ENCODE data around the gene C14orf132.

The C14orf132 gene

GRCh38 chr14:96029089-96029645 lies 10.0 kb upstream of the C14orf132 start:
- H3K4me1 Mint-ChIP-seq, result peaks cover 16% of the 10 kb centered on the region
- H3K9me3 Mint-ChIP-seq, result no peaks in the 10 kb centered on the region
- CTCF ChIA-PET, result no interaction called here
- H3K4me3 Mint-ChIP-seq, result no peak overlapping the region
- no peak for DNase-seq
- H3K27me3 Mint-ChIP-seq, result peaks cover 4% of the 10 kb centered on the region
- H3K27ac Mint-ChIP-seq, result no peak overlapping the region
- no peaks in the 10 kb centered on the region for H3K36me3 Mint-ChIP-seq

GRCh38 chr14:96030108-96030760 lies 8.9 kb upstream of the C14orf132 start:
- H3K36me3 Mint-ChIP-seq, result no peaks in the 10 kb centered on the region
- H3K4me1 Mint-ChIP-seq, result peaks cover 16% of the 10 kb centered on the region
- H3K4me3 Mint-ChIP-seq, result no peak overlapping the region
- CTCF ChIA-PET, result no interaction called here
- H3K9me3 Mint-ChIP-seq, result no peaks in the 10 kb centered on the region
- peaks cover 4% of the 10 kb centered on the region for H3K27me3 Mint-ChIP-seq
- DNase-seq, result no peak
- no peak overlapping the region for H3K27ac Mint-ChIP-seq

GRCh38 chr14:96031691-96032090 lies 7.5 kb upstream of the C14orf132 start:
- no peak for DNase-seq
- CTCF ChIA-PET, result no interaction called here
- H3K27ac Mint-ChIP-seq, result no peak overlapping the region
- H3K36me3 Mint-ChIP-seq, result no peaks in the 10 kb centered on the region
- H3K4me1 Mint-ChIP-seq, result peaks cover 15% of the 10 kb centered on the region
- H3K9me3 Mint-ChIP-seq, result no peaks in the 10 kb centered on the region
- no peak overlapping the region for H3K4me3 Mint-ChIP-seq
- peaks cover 4% of the 10 kb centered on the region for H3K27me3 Mint-ChIP-seq

- Mint-ChIP-seq H3K27me3 (peaks cover 26% of the 10 kb centered on the region), H3K4me1 (peaks cover 15% of the 10 kb centered on the region), H3K4me3 (no peak overlapping the region), H3K9me3 (no peaks in the 10 kb centered on the region), H3K27ac (no peak overlapping the region), H3K36me3 (no peaks in the 10 kb centered on the region)
- no peak for DNase-seq
- CTCF ChIA-PET, result no interaction called here
These were observed 3.7 kb upstream of the C14orf132 start for GRCh38 chr14:96035456-96035855.

GRCh38 chr14:96037891-96038557 lies 1.1 kb upstream of the C14orf132 start:
- DNase-seq, result no peak
- no peaks in the 10 kb centered on the region for H3K36me3 Mint-ChIP-seq
- H3K27me3 Mint-ChIP-seq, result peaks cover 36% of the 10 kb centered on the region
- H3K27ac Mint-ChIP-seq, result no peak overlapping the region
- H3K4me1 Mint-ChIP-seq, result peaks cover 17% of the 10 kb centered on the region
- CTCF ChIA-PET, result no interaction called here
- H3K9me3 Mint-ChIP-seq, result no peaks in the 10 kb centered on the region
- peak overlapping the region; percentile 60 for H3K4me3 Mint-ChIP-seq

GRCh38 chr14:96038558-96038919 lies 623 bp upstream of the C14orf132 start:
- DNase-seq, result no peak
- peaks cover 41% of the 10 kb centered on the region for H3K27me3 Mint-ChIP-seq

GRCh38 chr14:96039633-96040311 lies 610 bp downstream of the C14orf132 start:
- Mint-ChIP-seq H3K36me3 (no peaks in the 10 kb centered on the region), H3K9me3 (no peaks in the 10 kb centered on the region), H3K27ac (no peak overlapping the region), H3K4me3 (peak overlapping the region; percentile 78), H3K27me3 (peaks cover 41% of the 10 kb centered on the region), H3K4me1 (peaks cover 17% of the 10 kb centered on the region)
- DNase-seq, result peak; percentile 39
- CTCF ChIA-PET, result interaction anchor here (1.3 kb wide), 1 partner anchor 12 kb away, joined by 3 read pairs; no protein-coding TSS in a partner anchor

More at GRCh38 chr14:96038558-96038919, 623 bp upstream of the C14orf132 start:
- Mint-ChIP-seq H3K9me3 (no peaks in the 10 kb centered on the region), H3K4me1 (peaks cover 17% of the 10 kb centered on the region), H3K27ac (no peak overlapping the region), H3K36me3 (no peaks in the 10 kb centered on the region), H3K4me3 (peak overlapping the region; percentile 60)
- CTCF ChIA-PET, result interaction anchor here (1.3 kb wide), 1 partner anchor 13 kb away, joined by 3 read pairs; no protein-coding TSS in a partner anchor

GRCh38 chr14:96040828-96041371 lies 1.7 kb downstream of the C14orf132 start:
- Mint-ChIP-seq H3K4me3 (peak overlapping the region; percentile 47), H3K27ac (no peak overlapping the region)

GRCh38 chr14:96042248-96042930 lies 3.2 kb downstream of the C14orf132 start:
- H3K27me3 Mint-ChIP-seq, result peaks cover 41% of the 10 kb centered on the region
- DNase-seq, result no peak
- no peak overlapping the region for H3K27ac Mint-ChIP-seq
- peaks cover 15% of the 10 kb centered on the region for H3K4me1 Mint-ChIP-seq
- H3K36me3 Mint-ChIP-seq, result no peaks in the 10 kb centered on the region
- H3K9me3 Mint-ChIP-seq, result no peaks in the 10 kb centered on the region
- H3K4me3 Mint-ChIP-seq, result no peak overlapping the region
- CTCF ChIA-PET, result no interaction called here

More at GRCh38 chr14:96040828-96041371, 1.7 kb downstream of the C14orf132 start:
- H3K36me3 Mint-ChIP-seq, result no peaks in the 10 kb centered on the region
- H3K9me3 Mint-ChIP-seq, result no peaks in the 10 kb centered on the region
- H3K27me3 Mint-ChIP-seq, result peaks cover 41% of the 10 kb centered on the region
- CTCF ChIA-PET, result interaction anchor here (1.2 kb wide), 1 partner anchor 482 kb away, joined by 3 read pairs; no protein-coding TSS in a partner anchor
- no peak for DNase-seq
- H3K4me1 Mint-ChIP-seq, result peaks cover 16% of the 10 kb centered on the region

- Mint-ChIP-seq H3K9me3 (no peaks in the 10 kb centered on the region), H3K4me1 (no peaks in the 10 kb centered on the region), H3K4me3 (no peak overlapping the region), H3K27ac (no peak overlapping the region), H3K27me3 (peaks cover 6% of the 10 kb centered on the region), H3K36me3 (no peaks in the 10 kb centered on the region)
- CTCF ChIA-PET, result no interaction called here
- DNase-seq, result no peak
These were observed 7.5 kb downstream of the C14orf132 start for GRCh38 chr14:96046630-96047029.

GRCh38 chr14:96047101-96047500 lies 7.9 kb downstream of the C14orf132 start:
- CTCF ChIA-PET, result no interaction called here
- Mint-ChIP-seq H3K27me3 (peaks cover 5% of the 10 kb centered on the region), H3K36me3 (no peaks in the 10 kb centered on the region), H3K4me1 (no peaks in the 10 kb centered on the region), H3K4me3 (no peak overlapping the region), H3K27ac (no peak overlapping the region), H3K9me3 (no peaks in the 10 kb centered on the region)
- no peak for DNase-seq

GRCh38 chr14:96049932-96050331 lies 10.8 kb downstream of the C14orf132 start:
- H3K36me3 Mint-ChIP-seq, result no peaks in the 10 kb centered on the region
- no peaks in the 10 kb centered on the region for H3K4me1 Mint-ChIP-seq
- CTCF ChIA-PET, result interaction anchor here (0.7 kb wide), 1 partner anchor 76 kb away, joined by 3 read pairs; no protein-coding TSS in a partner anchor
- no peak overlapping the region for H3K4me3 Mint-ChIP-seq
- no peak overlapping the region for H3K27ac Mint-ChIP-seq
- H3K9me3 Mint-ChIP-seq, result no peaks in the 10 kb centered on the region
- DNase-seq, result no peak
- H3K27me3 Mint-ChIP-seq, result no peaks in the 10 kb centered on the region

GRCh38 chr14:96050482-96050881 lies 11.3 kb downstream of the C14orf132 start:
- H3K27ac Mint-ChIP-seq, result no peak overlapping the region

GRCh38 chr14:96051231-96051630 lies 12.1 kb downstream of the C14orf132 start:
- no peak overlapping the region for H3K27ac Mint-ChIP-seq
- no peak overlapping the region for H3K4me3 Mint-ChIP-seq
- CTCF ChIA-PET, result interaction anchor here (1.4 kb wide), 2 partner anchors 10 to 12 kb away, joined by 3 to 5 read pairs; partner anchors contain the start of gene C14orf132
- H3K27me3 Mint-ChIP-seq, result no peaks in the 10 kb centered on the region
- H3K9me3 Mint-ChIP-seq, result no peaks in the 10 kb centered on the region
- H3K36me3 Mint-ChIP-seq, result no peaks in the 10 kb centered on the region
- H3K4me1 Mint-ChIP-seq, result no peaks in the 10 kb centered on the region
- DNase-seq, result no peak

More at GRCh38 chr14:96050482-96050881, 11.3 kb downstream of the C14orf132 start:
- Mint-ChIP-seq H3K27me3 (no peaks in the 10 kb centered on the region), H3K36me3 (no peaks in the 10 kb centered on the region), H3K9me3 (no peaks in the 10 kb centered on the region), H3K4me1 (no peaks in the 10 kb centered on the region), H3K4me3 (no peak overlapping the region)
- DNase-seq, result no peak
- CTCF ChIA-PET, result no interaction called here

All from activated naive CD4-positive, alpha-beta T cell treated with anti-CD3 and anti-CD28 coated beads, Interleukin-2, amount 10 ng/mL, durations not matched to agents 7 days and 5 days (primary cell).